Esophagus squamous epithelium (tissue), 5 donors: ENCODE data around the gene EMSY. TPM values are rescaled to one million over a fixed set of nuclear protein-coding genes. Genes with fewer than 3 reads are reported as not detected.

Experiments
- DNase-seq: peaks from one replicate; lab custom pipeline; 2025; lab: John Stamatoyannopoulos, UW
- H3K27ac ChIP-seq, 4 donors: fragments of 200-600 bp; sonication (generic); one replicate each; pipeline ENCODE4 v1.5.1; 2016 to 2019; ENCODE audit warnings: mild to moderate bottlenecking in 1 of 4
- H3K27me3 ChIP-seq, 4 donors: fragments of 200-600 bp; sonication (generic); 1 replicate in 3 of 4; 2 replicates in 1 of 4; pipeline versions ENCODE4 v1.5.1 to v1.6.0; 2017 to 2021; ENCODE audit warnings: antibody characterized with exemption in 1 of 4
- H3K36me3 ChIP-seq, 3 donors: fragments of 200-600 bp; sonication (generic); one replicate each; pipeline ENCODE4 v1.5.1; 2016 to 2019
- H3K4me1 ChIP-seq, 3 donors: fragments of 200-600 bp; sonication (generic); one replicate each; pipeline ENCODE4 v1.5.1; 2017 to 2019
- H3K4me3 ChIP-seq, 4 donors: fragments of 200-600 bp; sonication (generic); 1 replicate in 3 of 4; 2 replicates in 1 of 4; pipeline ENCODE4 v1.5.1; 2016 to 2019; ENCODE audit warnings: mild to moderate bottlenecking in 2 of 4, moderate library complexity in 1 of 4
- H3K9me3 ChIP-seq, 3 donors: fragments of 200-600 bp; sonication (generic); one replicate each; pipeline ENCODE4 v1.5.1; 2016 to 2019
- CTCF ChIP-seq, 6 experiments: fragments of 450-650 bp in 4 of 6; fragments of 200-600 bp in 2 of 6; sonication (generic) in 2 of 6; IDR thresholded peaks; one replicate each; pipeline ENCODE4 v1.5.1; 2016 to 2019; ENCODE audit warnings: antibody characterized with exemption in 6 of 6, mild to moderate bottlenecking in 4 of 6, moderate library complexity in 4 of 6
- POLR2A ChIP-seq, 4 donors: fragments of 450-650 bp; IDR thresholded peaks; one replicate each; pipeline ENCODE4 v1.6.1; 2017; ENCODE audit warnings: antibody characterized with exemption in 4 of 4, mild to moderate bottlenecking in 4 of 4, moderate library complexity in 3 of 4
- WGBS, 2 donors: methylation state at CpG; one replicate each; pipeline ENCODE4 v1.1.5; 2018; 5-methylcytosine and 5-hydroxymethylcytosine counted together
- intact Hi-C: fragments of 100-400 bp; cut with DNase I; formaldehyde crosslinking; loops from one replicate; pipeline ENCODE4 v1.15.0; 2022
- total RNA-seq, 4 donors: library from RNA; depleted of rRNA; stranded (reverse); fragments of >200 nt; gene quantifications; one replicate each; pipeline ENCODE4 v1.1.0, GENCODE V29; 2016
- donor health status: DM: yes; HTN: yes; CAD: no.

EMSY gene
- total RNA-seq, 4 donors from 2014 or later, result 10.0 to 31.0 (median 22.3) TPM

- H3K4me1 ChIP-seq, result peaks cover 0 to 19% (median 0%) of the 10 kb centered on the region in 3 donors
- peaks cover 0 to 15% (median 0%) of the 10 kb centered on the region in 4 donors for H3K27me3 ChIP-seq
- no peak overlapping the region for H3K4me3 ChIP-seq
- no peaks in the 10 kb centered on the region for H3K36me3 ChIP-seq
- no peak for DNase-seq
- no peaks in the 10 kb centered on the region for H3K9me3 ChIP-seq
- 90 to 100% methylated on average over 1 of the region's 1 CpG for WGBS, 2 donors
- no peak overlapping the region for H3K27ac ChIP-seq
- TF ChIP-seq CTCF (IDR thresholded peaks at IDR 0.05), result no peak
- TF ChIP-seq POLR2A (IDR thresholded peaks at IDR 0.05), result no peak
- intact Hi-C loops, result loop anchor here (10.0 kb wide), 1 partner anchor 116 kb away; the partner anchor contains the start of gene LRRC32
These were observed 113.7 kb downstream of the EMSY start for GRCh38 chr11:76558473-76558872.

- DNase-seq, result no peak
- no peak overlapping the region for H3K4me3 ChIP-seq
- H3K27me3 ChIP-seq, result peaks cover 0 to 15% (median 0%) of the 10 kb centered on the region in 4 donors
- no peak overlapping the region for H3K27ac ChIP-seq
- WGBS, 2 donors, result 77 to 89% methylated on average over 1 of the region's 1 CpG
- TF ChIP-seq POLR2A (IDR thresholded peaks at IDR 0.05) (no peak), CTCF (IDR thresholded peaks at IDR 0.05) (no peak)
- H3K4me1 ChIP-seq, result peaks cover 0 to 19% (median 0%) of the 10 kb centered on the region in 3 donors
- no peaks in the 10 kb centered on the region for H3K9me3 ChIP-seq
- H3K36me3 ChIP-seq, result no peaks in the 10 kb centered on the region
- intact Hi-C loops, result loop anchor here (10.0 kb wide), 1 partner anchor 116 kb away; the partner anchor contains the start of gene LRRC32
These were observed 114.1 kb downstream of the EMSY start for GRCh38 chr11:76558891-76559290.

GRCh38 chr11:76559346-76559745, 114.5 kb downstream of the EMSY start:
- no peaks in the 10 kb centered on the region for H3K9me3 ChIP-seq
- peaks cover 0 to 17% (median 0%) of the 10 kb centered on the region in 3 donors for H3K4me1 ChIP-seq
- intact Hi-C loops, result loop anchor here (10.0 kb wide), 1 partner anchor 115 kb away; the partner anchor contains the start of gene LRRC32
- H3K27me3 ChIP-seq, result peaks cover 0 to 15% (median 0%) of the 10 kb centered on the region in 4 donors
- no peak for TF ChIP-seq CTCF (IDR thresholded peaks at IDR 0.05)
- no peak for TF ChIP-seq POLR2A (IDR thresholded peaks at IDR 0.05)
- no peak overlapping the region for H3K4me3 ChIP-seq
- 79 to 86% methylated on average over 1 of the region's 1 CpG for WGBS, 2 donors
- H3K27ac ChIP-seq, result no peak overlapping the region
- no peak for DNase-seq
- H3K36me3 ChIP-seq, result no peaks in the 10 kb centered on the region

- peaks cover 0 to 15% (median 0%) of the 10 kb centered on the region in 3 donors for H3K4me1 ChIP-seq
- intact Hi-C loops, result no loop called here
- 24 to 31% methylated on average over 4 to 5 of the region's 5 CpGs for WGBS, 2 donors
- H3K4me3 ChIP-seq, result no peak overlapping the region
- H3K27ac ChIP-seq, result peak overlapping the region in 1 of 4 donors; percentile 37
- no peaks in the 10 kb centered on the region for H3K36me3 ChIP-seq
- H3K27me3 ChIP-seq, result peaks cover 0 to 15% (median 0%) of the 10 kb centered on the region in 4 donors
- no peak for DNase-seq
- TF ChIP-seq POLR2A (IDR thresholded peaks at IDR 0.05), result no peak
- no peak for TF ChIP-seq CTCF (IDR thresholded peaks at IDR 0.05)
- H3K9me3 ChIP-seq, result no peaks in the 10 kb centered on the region
These were observed 115.4 kb downstream of the EMSY start for GRCh38 chr11:76560219-76560618.

- intact Hi-C loops, result no loop called here
- Histone ChIP-seq H3K27me3 (peaks cover 0 to 15% (median 0%) of the 10 kb centered on the region in 4 donors), H3K27ac (peak overlapping the region in 1 of 4 donors; percentile 37), H3K4me3 (no peak overlapping the region), H3K36me3 (no peaks in the 10 kb centered on the region), H3K9me3 (no peaks in the 10 kb centered on the region), H3K4me1 (peaks cover 0 to 15% (median 0%) of the 10 kb centered on the region in 3 donors)
- 43 to 67% methylated on average over 1 to 8 of the region's 8 CpGs for WGBS, 2 donors
- TF ChIP-seq CTCF (IDR thresholded peaks at IDR 0.05), result no peak
- no peak for TF ChIP-seq POLR2A (IDR thresholded peaks at IDR 0.05)
- DNase-seq, result no peak
These were observed 116.4 kb downstream of the EMSY start for GRCh38 chr11:76561245-76561644.
